ENCODE results near the gene TMC7. TPM values are rescaled to one million over a fixed set of nuclear protein-coding genes. Genes with fewer than 3 reads are reported as not detected.

The TMC7 gene
- total and polyA plus RNA-seq, 2 donors (not counting 3 experiments of a cell fraction or from before 2014, with no cell fraction given): 5.7 to 7.0 TPM

DNA sequence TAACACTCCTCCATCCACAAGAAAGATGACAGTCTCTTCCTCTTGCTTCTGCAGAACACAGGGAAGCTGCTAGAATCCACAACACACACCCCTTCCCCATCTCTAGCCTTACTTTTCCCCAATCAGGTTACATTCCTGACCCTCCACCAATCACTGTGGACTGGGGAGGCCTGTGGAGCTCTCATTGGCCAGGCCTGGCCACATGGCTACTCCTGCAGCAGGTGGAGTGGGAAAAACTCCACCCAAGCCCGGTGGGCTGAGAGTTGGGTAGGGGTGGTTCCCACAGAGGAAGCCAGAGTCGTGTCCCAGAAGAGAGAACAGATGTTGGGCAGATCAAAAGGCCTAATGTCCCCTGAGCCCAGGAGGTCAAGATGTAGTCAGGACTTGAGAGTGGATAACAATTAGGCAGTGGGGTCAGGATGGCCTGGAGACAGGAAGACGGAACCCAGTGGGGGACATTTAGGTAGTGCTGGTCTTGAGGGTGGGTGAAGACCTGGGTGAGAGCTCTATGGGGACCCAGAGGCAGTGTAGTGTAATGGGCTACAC, 105.7 kb downstream of the TMC7 start:
- Histone ChIP-seq H3K36me3 (ENCODE audit: control insufficient read depth in 2 of 2, extremely low read depth in 1 of 2, insufficient read depth in 2 of 2, low read length in 2 of 2) (no peaks in the 10 kb centered on the region), H3K9ac (replicated peaks; ENCODE audit: extremely low read depth, insufficient read depth, low read length) (no peak overlapping the region), H2AFZ (ENCODE audit: low read depth, low read length) (no peak overlapping the region), H3K4me1 (ENCODE audit: control insufficient read depth, extremely low read depth, insufficient read depth, low read length) (peaks cover 29% of the 10 kb centered on the region), H4K20me1 (replicated peaks; ENCODE audit: control insufficient read depth, extremely low read depth, insufficient read depth, low read length) (no peaks in the 10 kb centered on the region), H3K9me3 (replicated peaks; ENCODE audit: control insufficient read depth, insufficient read depth, low read length) (no peaks in the 10 kb centered on the region), H3K27ac (ENCODE audit: insufficient read depth, low read depth, low read length) (no peak overlapping the region), H3K79me2 (ENCODE audit: control insufficient read depth, insufficient read depth, low read length) (no peaks in the 10 kb centered on the region), H3K4me2 (ENCODE audit: insufficient read depth, low read length) (no peak overlapping the region), H3K9me1 (replicated peaks; ENCODE audit: control insufficient read depth, extremely low read depth, insufficient read depth, low read length) (no peaks in the 10 kb centered on the region), H3K27me3 (ENCODE audit: control insufficient read depth in 2 of 2, insufficient read depth in 2 of 2, low read length in 2 of 2) (no peaks in the 10 kb centered on the region), H3K4me3 (replicated peaks in 1 of 3; ENCODE audit: insufficient read depth in 1 of 3, low read depth in 1 of 3, low read length in 3 of 3) (no peak overlapping the region)
- POLR2A ChIA-PET: interaction anchor here (1.2 kb wide), 1 partner anchor 25 kb away, joined by 3 read pairs; the partner anchor contains the start of gene ITPRIPL2
- dilution Hi-C loops (cut with MboI; ENCODE audit: extremely low pct_ligation_motif_present, low sequenced_read_pairs): no loop called here
- FAIRE-seq (no peak), DNase-seq (ENCODE audit: low read depth, low spot score) (no peak)
- no TSS peak for BruUV-seq (replicated peaks)
- no peak for TF ChIP-seq EZH2 (IDR thresholded peaks at IDR 0.05; ENCODE audit: borderline replicate concordance, low read depth, low read length, severe bottlenecking)
- no peak for TF ChIP-seq MAX (IDR thresholded peaks at IDR 0.05; ENCODE audit: insufficient read depth, insufficient read length)
- no peak for TF ChIP-seq MYC (IDR thresholded peaks at IDR 0.05; ENCODE audit: low read depth, low read length)
- TF ChIP-seq POLR2AphosphoS5 (IDR thresholded peaks at IDR 0.05; ENCODE audit: insufficient read depth, low read depth, low read length): no peak
- TF ChIP-seq POLR2A (IDR thresholded peaks at IDR 0.05; ENCODE audit: low read depth, low read length): no peak
- no peak for TF ChIP-seq GATA2 (IDR thresholded peaks at IDR 0.05; ENCODE audit: insufficient read depth, insufficient read length, low read depth, low read length)
- TF ChIP-seq CTCF (IDR thresholded peaks at IDR 0.05; ENCODE audit: extremely low read depth in 1 of 2, insufficient read depth in 1 of 2, low read depth in 1 of 2, low read length in 2 of 2): no peak
- TF ChIP-seq JUN (IDR thresholded peaks at IDR 0.05; ENCODE audit: borderline replicate concordance, insufficient read depth, insufficient read length, low read depth): no peak
- no peak for TF ChIP-seq FOS (IDR thresholded peaks at IDR 0.05; ENCODE audit: borderline replicate concordance, insufficient read depth, low read length)
- CTCF ChIA-PET: interaction anchor here (1.1 to 2.6 kb wide), 3 partner anchors 18 to 90 kb away, joined by 4 to 12 read pairs (median 4); no protein-coding TSS in a partner anchor
- intact Hi-C loops (cut with micrococcal nuclease): no loop called here
